ENCODE measurements around the gene GCNT2.
"Not testable (repeated sequence)": the region's sequence is repeated elsewhere in the genome, so short reads cannot be mapped to it uniquely, and the experiment has no call there.

GCNT2 gene

DNA sequence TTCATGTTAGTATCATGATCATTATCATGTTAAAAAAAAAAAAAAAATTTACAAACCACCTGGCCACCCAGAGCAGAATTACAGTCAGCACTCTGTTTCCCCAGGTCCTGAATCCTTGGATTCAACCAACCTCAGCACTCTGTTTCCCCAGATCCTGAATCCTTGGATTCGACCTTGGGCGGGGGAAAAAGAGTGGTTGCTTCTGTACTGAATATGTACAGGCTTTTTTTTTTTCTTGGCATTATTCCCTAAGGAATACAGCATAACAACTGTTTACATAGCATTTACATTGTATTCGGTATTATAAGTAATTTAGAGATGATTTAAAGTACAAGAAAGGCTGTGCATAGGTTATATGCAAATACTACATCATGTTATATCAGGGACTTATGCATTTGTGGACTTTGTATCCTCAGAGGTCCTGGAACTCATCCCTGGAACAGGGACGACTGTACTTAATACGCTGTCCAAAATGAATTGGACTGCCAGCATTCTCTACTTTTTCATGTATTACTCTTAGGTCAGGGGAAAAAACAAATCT is 31.2 kb downstream of the GCNT2 start:
- no peak for DNase-seq

DNA sequence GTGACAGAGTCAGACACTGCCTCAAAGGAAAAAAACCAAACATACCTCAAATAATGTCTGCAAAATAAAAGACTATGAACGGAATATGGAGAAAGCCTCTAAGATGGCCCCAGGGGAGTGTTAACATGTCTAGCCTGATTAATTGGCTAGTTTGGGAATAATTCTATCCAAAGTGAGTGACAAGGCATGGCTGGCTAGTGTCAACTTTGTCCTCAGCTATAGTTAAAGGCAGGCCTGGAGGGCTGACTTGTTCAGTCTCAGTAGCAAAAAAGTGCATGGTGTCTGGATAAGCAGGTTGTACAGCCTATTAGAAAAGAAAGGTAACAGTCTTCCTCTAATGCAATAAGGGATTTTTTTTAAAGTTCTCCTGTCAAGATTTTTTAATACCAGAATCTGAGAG is 32.7 kb downstream of the GCNT2 start:
- no peak for DNase-seq

DNA sequence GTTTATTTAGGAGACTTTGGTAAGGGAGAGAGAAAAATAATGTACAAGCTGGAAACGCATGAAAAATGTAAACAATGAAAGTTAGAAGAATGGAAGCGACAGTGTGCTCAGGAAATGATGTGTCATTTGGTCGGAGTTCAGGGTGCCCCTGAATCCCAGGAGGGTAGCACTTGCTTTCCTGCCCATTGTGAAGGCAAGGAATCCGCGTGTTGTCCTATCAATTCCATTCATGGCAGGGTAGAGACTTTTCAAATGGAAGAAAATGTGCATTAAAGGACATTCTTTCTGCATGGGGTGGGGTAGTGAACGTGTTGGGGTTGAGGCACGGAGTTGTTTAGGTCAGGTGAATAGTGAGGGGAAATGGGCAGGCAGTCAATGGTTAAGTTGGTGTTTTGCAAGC is 33.7 kb downstream of the GCNT2 start:
- DNase-seq, result no peak

DNA sequence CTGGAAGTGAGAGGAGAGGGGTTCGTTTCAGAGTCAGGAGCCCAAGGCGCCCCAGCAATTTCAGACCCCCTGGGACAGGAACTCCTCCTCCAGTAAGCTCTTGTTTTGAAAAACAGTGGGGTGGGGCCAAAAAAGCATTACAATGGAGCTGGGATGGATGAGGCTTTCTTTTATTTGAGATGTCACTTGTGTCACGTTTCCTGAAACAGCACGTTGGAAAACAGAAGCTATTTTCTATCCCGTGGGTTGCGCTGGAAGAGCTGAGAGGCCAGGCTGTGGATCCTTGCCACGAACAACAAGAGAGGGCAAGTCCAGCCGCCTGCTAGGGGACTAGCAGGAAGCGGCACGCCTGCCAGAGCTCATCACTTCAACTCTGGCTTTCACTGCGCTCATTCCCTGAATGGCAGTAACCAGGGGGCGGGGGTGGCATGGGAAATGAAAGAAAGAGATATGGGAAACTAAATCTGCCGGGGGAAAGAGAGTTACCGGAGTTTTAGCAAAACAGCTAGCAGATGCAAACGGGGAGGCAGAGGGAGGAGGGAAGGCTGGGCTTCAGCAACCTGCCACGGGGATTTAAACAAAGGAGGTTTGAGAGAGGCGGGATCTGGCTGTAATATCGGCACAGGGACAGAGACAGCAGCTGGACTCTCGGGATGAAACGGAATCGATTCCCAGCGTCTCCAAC is 34.6 kb downstream of the GCNT2 start:
- no peak for DNase-seq

DNA sequence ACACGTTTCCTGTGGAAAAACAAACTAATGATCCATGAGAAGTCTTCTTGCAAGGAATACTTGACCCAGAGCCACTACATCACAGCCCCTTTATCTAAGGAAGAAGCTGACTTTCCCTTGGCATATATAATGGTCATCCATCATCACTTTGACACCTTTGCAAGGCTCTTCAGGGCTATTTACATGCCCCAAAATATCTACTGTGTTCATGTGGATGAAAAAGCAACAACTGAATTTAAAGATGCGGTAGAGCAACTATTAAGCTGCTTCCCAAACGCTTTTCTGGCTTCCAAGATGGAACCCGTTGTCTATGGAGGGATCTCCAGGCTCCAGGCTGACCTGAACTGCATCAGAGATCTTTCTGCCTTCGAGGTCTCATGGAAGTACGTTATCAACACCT is 35.4 kb downstream of the GCNT2 start:
- no peak for DNase-seq

DNA sequence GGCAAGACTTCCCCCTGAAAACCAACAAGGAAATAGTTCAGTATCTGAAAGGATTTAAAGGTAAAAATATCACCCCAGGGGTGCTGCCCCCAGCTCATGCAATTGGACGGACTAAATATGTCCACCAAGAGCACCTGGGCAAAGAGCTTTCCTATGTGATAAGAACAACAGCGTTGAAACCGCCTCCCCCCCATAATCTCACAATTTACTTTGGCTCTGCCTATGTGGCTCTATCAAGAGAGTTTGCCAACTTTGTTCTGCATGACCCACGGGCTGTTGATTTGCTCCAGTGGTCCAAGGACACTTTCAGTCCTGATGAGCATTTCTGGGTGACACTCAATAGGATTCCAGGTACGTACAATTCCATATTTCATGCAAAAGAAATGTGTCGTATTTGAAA is 35.8 kb downstream of the GCNT2 start:
- no peak for DNase-seq

DNA sequence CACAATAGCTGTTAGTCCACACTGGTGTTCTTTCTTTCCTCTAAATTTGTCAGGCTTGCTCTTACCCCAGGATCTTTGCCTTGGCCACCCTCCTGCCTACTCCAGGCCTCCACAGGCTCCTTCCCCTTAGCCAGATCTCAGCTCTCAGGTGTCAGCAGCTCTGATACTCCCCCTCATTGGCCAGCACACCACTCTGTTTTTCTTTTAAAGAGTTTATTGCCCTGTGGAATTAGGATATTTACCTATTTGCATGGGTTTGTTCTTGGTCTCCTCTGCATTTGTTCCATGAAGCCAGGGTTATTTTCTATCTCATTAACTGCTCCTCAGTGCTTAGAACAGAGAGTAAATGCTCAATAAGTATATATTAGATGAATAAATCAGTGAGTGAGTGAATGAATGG is 36.8 kb downstream of the GCNT2 start:
- no peak for DNase-seq

DNA sequence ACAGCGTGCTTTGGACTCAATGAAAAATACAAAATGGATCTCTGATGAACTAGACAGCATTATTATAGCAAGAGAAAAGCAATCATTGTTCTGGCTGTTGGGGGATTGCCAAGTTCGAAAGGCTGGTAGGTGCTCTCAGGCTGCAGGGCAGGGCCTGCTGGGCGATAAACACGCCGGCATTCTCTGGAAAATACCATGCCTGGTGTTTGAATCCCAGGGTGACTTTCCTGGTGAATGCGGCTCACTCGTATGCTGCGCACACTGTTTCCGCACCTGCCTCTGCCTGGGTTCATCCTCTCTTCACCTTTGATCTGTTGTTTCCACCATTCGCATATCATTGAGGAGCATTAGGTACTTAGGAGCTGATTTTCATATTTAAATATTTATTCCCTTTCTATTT is 37.4 kb downstream of the GCNT2 start:
- DNase-seq, result no peak

DNA sequence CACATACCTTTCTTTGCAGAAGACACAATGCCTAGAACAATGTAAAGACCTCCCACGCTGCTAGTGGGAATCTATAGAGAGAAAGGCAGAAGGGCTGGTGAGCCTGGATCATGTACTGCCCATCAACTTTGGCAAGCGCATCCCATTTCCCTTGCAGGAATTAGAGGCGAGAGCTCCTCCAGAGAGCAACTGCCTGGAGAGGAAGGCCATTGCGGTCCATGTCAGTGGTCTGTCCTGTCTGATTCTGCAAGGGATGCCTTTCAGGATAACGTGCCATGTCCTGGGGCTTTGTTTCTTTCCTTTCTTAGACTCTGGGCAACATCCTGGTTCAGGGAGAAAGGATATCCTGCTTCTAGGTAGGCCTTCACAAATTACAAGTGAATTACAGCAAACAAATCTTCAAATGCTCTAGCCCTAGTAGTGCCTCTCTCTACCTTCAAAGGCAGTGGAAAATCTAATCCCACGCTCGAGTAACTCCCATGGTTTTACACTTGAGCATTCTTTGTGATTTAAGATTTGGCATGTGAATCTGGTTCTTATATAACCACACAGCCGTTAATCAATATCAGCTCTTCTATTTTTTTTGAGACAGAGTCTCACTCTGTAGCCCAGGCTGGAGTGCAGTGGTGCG is 38.5 kb downstream of the GCNT2 start:
- no peak for DNase-seq

DNA sequence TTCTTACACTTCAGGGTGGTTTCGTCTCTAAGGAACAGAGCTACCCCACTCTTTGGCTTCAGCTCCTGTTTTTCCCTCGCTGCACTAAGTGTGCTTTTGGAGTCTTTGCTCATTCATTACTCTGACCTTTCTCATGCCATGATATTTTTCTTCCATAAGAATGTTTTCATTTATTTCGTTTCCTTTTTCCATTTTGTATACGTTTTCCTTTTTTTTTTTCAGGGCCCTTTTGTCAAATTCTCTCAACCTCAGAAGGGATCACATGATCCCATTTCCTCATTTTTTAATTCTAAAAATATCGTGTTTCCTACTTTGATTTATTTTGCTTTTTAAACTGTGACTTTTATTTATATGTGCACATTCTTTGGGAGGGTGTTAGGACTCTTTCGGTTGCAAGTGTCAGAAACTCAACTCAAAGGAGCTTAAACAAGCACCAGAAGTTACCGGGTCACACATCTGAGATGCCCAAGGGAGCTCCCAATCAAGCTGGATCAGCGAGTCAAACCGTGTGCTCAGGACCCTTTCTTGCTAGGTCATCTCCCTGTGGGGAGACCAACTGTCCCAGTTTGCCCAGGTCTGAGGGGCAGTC is 40.6 kb downstream of the GCNT2 start:
- DNase-seq, result no peak

DNA sequence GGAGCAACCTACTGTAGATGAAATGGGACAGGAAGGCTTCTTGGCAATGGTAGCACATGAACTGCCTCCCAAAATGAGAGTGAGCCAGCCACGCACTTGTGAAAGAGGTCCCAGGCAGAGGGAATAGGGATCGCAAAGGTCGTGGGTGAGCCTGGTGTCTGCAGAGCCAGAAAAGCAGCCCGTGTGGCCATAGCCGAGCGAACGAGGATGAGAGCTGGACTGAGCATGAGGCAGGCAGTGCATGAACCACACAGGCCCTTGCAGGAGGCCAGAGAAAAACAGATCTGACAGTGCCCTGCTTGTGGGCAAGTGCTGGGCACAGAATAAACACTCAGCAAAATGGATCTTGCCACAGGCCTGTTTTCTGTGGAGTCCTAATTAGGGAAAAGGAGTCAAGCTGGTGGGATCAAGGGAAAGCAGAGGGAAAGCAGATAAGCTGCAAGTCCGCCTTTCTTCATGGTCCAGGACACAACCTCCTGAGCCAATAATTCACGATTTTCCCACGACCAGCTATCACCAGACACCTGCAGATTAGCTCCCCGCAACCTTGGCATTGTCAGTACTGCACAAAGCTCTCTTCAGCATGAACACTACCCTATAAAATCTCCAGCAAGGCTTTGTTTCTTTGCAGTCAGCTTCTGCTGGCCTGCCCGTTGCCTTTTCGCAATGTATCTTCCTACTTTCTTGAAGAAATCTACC is 44.0 kb downstream of the GCNT2 start:
- no peak for DNase-seq

DNA sequence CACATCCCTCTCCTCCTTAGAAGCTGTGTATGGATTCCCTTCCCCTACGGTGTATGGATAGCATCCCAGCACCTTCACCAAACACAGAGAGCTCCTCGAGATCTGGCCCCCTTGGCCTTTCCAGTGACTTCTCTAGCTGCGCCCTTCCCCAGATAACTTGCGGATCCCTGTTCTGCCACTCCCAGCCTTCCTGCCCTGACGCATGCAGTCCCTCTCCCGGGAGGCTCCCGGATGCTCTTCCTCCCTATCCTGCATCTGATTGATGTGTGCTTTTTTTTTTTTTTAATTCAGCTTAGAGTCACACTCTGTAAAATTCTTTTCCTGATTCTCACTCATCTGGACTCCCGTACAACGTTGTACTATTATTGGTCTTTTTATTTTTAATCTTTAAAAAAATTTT is 44.8 kb downstream of the GCNT2 start:
- DNase-seq, result no peak

DNA sequence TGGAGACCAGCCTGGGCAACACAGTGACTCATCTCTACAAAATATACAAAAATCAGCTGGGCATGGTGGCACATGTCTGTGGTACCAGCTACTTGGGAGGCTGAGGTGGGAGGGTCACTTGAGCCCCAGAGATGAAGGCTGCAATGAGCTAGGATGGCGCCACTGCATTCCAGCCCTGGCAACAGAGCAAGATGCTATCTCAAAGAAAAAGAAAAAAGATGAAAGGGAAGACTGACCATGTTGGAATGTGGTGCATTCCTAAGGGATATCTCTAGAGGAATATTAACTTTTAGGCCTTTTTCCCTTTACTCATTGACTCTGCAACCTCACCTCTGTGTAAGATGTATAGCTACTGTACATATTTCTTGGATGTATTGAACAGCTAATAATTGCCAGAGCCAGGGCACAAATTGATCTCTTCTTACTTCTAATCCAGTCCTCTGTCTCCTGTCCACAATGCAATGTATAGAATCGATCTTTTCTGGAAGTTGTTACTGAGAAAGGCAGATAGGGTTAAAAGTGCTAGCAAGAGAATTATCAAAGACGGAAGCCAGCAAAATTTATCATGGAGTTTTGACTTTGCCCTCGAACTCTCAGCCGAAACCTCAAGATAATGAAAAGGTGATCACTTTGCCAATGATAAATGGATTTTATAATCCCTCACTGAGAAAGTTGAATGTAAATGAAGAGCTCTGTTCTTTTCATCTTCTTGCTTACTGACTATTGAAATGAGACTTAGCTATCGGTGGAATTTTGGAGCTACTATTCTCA is 46.3 kb downstream of the GCNT2 start:
- no peak for DNase-seq

DNA sequence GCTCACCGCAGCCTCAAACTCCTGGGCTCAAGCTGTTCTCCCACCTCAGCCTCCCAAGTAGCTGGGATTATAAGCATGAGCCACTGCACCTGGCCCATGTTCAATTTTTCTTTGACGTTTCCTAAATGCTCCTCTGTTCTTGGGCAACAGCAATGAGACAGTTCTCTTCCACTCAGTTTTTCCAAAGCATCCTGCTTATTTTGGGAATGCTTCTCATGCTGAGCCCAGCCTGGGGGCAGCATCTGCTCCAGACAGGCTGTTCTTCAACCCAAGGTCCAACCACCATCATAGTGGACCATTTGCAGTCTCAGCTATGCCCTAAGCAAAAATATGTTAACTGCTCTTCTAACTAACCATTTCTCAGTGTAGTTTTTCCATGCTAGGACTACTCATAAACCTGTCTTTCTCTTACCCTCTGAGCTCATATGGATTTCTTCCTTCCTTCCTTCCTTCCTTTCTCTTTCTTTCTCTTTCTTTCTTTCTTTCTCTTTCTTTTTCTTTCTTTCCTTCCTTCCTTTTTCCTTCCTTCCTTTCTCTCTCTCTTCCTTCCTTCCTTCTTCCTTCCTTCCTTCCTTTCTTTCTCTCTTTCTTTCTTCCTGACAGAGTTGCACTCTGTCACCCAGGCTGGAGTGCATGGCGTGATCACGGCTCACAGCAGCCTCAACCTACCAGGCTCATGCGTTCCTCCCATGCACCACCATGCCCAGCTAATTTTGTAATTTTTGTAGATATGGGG is 48.4 kb downstream of the GCNT2 start:
- DNase-seq, result no peak

DNA sequence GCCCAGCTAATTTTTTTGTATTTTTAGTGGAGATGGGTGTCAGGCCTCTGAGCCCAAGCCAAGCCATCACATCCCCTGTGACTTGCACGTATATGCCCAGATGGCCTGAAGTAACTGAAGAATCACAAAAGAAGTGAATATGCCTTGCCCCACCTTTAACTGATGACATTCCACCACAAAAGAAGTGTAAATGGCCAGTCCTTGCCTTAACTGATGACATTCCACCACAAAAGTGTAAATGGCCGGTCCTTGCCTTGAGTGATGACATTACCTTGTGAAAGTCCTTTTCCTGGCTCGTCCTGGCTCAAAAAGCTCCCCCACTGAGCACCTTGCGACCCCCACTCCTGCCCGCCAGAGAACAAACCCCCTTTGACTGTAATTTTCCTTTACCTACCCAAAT is 54.4 kb downstream of the GCNT2 start:
- not testable (repeated sequence) for DNase-seq

DNA sequence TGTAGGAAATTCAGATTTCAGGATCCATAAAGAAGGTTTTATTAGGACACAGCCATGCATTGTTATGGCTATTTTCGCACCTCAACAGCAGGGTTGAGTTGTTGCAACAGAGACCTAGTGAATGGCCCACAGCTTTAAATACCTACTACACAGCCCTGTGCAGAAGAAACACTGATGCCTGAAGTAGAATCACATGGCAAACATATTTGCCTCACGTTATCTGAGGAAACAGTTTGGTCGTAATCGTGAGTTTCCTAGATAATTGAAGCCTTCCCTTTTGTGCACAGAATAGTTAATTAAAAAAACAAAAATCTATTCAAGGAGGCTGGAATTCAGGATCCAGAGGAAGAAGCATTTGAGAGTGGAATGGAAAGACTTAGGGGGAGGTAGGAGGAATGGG is 55.1 kb downstream of the GCNT2 start:
- DNase-seq, result no peak

DNA sequence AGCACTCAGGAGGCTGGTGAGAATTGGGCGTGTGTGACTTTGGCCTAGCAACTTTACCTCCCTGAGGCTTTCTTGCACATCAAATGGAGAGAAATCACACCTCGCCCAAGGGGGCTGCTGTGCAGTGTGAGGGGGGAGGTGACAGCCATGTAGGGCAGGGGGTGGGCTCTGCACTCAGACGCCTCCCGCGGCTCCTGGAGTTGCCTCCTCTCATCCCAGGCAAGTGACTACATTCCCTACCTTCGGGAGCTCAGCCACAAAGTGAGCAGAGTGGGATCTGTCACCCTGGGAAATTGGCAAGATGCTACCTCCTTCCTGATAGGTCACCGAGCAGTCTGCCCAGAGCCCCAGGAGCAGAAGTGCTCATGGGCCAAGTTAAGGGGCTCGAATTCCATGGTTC is 56.0 kb downstream of the GCNT2 start:
- DNase-seq, result no peak

DNA sequence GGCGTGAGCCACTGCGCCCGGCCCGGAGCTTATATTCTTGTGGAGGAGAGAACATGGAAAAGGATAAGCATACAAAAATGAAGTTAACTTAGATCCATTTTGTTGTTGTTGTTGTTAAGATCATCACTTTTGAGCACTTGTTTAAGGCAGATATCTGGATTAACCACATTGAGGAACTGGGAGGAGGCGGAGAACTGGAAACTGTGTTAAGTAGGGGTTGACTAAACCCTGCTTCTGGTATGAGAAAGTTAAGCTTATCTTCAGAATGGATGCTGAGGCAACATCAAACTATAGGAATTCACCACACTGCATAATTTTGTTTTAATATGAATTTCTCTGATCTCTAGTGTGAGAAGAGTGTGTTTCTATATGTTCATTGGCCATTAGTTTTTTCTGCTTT is 57.6 kb downstream of the GCNT2 start:
- DNase-seq, result no peak

DNA sequence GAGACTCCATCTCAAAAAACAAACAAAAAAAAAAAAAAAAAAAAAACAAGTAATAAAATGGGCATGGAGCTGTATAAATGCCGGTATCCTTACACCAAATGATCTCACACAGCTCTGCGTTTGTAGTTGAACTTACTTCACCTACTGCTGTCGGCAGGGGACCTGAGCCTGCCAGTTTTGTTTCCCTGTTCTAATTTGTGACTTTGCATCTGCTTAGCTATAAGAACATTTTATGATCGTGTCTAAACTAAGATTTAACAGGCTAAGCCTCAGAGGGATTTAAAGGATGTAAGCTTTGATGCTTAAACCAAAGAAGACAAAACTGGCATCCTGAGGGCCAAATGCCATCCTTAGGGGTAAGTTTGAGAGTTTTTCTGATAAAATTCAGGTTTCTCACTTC is 58.7 kb downstream of the GCNT2 start:
- no peak for DNase-seq

DNA sequence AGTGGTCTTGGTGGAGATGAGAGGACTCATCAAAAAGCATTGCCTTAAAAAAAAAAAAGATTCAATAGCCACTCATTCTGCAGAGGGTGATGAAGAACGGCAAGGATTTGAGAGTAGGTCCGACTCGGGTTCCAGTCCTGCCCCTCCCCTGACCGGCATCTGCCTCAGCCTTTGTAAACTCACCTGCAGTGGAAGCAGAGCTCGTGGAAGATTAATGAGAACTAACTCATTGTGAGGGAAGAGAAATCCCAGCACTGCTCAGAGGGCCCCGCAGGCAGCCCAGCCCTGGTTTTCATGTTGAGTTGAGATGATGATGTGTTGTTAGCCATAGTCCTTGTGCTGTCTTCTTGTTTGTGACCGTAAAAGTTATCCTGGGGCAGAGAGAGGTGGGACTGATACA is 59.4 kb downstream of the GCNT2 start:
- no peak for DNase-seq

DNA sequence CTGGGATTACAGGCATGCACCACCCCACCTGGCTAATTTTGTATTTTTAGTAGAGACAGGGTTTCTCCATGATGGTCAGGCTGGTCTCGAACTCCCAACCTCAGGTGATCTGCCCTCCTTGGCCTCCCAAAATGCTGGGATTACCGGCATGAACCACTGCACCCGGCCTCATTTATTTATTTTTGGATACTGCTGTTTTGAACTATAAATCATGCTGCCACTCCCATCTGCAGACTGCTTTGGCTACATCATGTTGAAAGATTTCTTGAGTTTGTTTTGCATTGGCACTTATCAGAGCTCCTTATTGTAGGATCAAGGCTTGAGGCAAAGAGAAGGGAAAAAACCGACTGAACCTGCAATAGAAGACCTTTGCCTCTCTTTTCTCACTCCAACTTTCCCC is 60.3 kb downstream of the GCNT2 start:
- not testable (repeated sequence) for DNase-seq

DNA sequence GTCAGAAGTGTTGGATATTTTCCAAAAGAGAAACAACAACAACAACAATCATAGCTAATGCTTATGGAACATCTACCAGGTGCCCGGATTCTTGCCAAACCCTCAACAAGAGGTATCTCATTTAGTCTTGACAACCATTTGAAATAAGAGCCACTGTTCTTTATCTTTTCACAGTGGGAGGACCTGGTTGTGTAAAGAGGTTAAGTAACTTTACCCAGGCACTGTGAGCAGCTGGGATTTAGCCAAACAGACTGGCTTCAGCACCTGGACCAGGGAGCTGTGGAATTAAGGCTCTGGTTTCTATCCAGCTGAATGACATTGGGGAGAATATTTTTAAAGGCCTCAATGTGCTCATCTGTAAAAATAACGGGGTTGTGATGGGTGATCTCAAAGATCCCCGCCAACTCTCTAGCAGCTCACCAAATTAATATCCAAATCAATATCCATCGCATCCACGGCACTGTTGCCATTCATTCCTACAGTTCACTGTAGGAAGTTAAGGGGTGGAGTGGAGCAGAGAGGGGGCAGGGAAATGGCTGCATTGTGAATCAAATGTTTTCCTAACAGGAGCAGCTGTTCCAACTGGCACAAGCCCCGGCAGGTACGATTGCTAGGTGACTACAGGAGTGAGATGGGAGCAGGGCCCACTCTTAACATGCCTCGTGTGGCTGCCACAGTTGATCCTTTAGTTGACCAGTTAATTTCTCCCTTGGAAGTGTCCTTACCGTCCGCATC is 61.8 kb downstream of the GCNT2 start:
- DNase-seq, result no peak

All from NK-92 treated with Interleukin-12 subunit alpha and Interleukin-12 subunit beta, amount 100 ng/mL, for 24 hours (cell line).